Calu3 (cell line): ENCODE results near the gene CYBC1. TPM values are rescaled to one million over a fixed set of nuclear protein-coding genes. Genes with fewer than 3 reads are reported as not detected.

ENCODE experiments used
- BruUV-seq: library from RNA; stranded (reverse); fragments of 400-500 nt; replicated peaks from 2 replicates; lab custom pipeline; 2021; lab: Mats Ljungman, UMichigan
- CTCF ChIA-PET: fragments of 300-600 bp; sonication (Branson Sonifier 250); formaldehyde crosslinking; loops from one replicate; lab custom pipeline; 2022; ENCODE audit warnings: antibody characterized with exemption; lab: Charles Lee
- DNase-seq: peaks from one replicate; pipeline ENCODE4 v3.0.0; 2022
- H3K27ac Mint-ChIP-seq: one replicate; pipeline ENCODE4 v1.8.0; 2022; ENCODE audit warnings: mixed read lengths; ENCODE audit not compliant: unreplicated experiment
- H3K27me3 Mint-ChIP-seq: one replicate; pipeline ENCODE4 v1.8.0; 2022; ENCODE audit warnings: mixed read lengths; ENCODE audit not compliant: unreplicated experiment
- H3K36me3 Mint-ChIP-seq: one replicate; pipeline ENCODE4 v1.8.0; 2022; ENCODE audit warnings: mild to moderate bottlenecking, moderate library complexity, mixed read lengths; ENCODE audit not compliant: insufficient read depth, unreplicated experiment
- H3K4me1 Mint-ChIP-seq: one replicate; pipeline ENCODE4 v1.8.0; 2022; ENCODE audit warnings: mild to moderate bottlenecking, low read depth, mixed read lengths; ENCODE audit not compliant: unreplicated experiment
- H3K4me3 Mint-ChIP-seq: one replicate; pipeline ENCODE4 v1.8.0; 2022; ENCODE audit warnings: mild to moderate bottlenecking, low read depth, moderate library complexity, mixed read lengths; ENCODE audit not compliant: unreplicated experiment
- H3K9me3 Mint-ChIP-seq: one replicate; pipeline ENCODE4 v1.8.0; 2022; ENCODE audit warnings: low read depth, mixed read lengths; ENCODE audit not compliant: unreplicated experiment
- CTCF ChIP-seq: fragments of 200-600 bp; IDR thresholded peaks from one replicate; pipeline ENCODE4 v1.8.0; 2022; ENCODE audit warnings: antibody characterized with exemption; ENCODE audit not compliant: unreplicated experiment
- intact Hi-C: fragments of 100-400 bp; cut with micrococcal nuclease; formaldehyde crosslinking; loops from one replicate; pipeline ENCODE4 v1.10.0; 2022; ENCODE audit not compliant: unreplicated experiment
- total RNA-seq: library from RNA; stranded (reverse); gene quantifications from 2 replicates; pipeline ENCODE4 v1.2.3, GENCODE V29; 2022

Gene CYBC1
- total RNA-seq, 1 experiment from 2014 or later, result 80.3 TPM

- Mint-ChIP-seq H3K9me3 (no peaks in the 10 kb centered on the region), H3K4me1 (peaks cover 8% of the 10 kb centered on the region), H3K27me3 (no peaks in the 10 kb centered on the region), H3K27ac (no peak overlapping the region), H3K4me3 (no peak overlapping the region), H3K36me3 (peaks cover 12% of the 10 kb centered on the region)
- CTCF ChIA-PET, result no interaction called here
- no TSS peak for BruUV-seq
- intact Hi-C loops, result no loop called here
- TF ChIP-seq CTCF, result no peak
- DNase-seq, result no peak
Measured at GRCh38 chr17:82399041-82399441, 51.5 kb downstream of the CYBC1 start.

GRCh38 chr17:82397449-82398335 is 52.9 kb downstream of the CYBC1 start:
- H3K36me3 Mint-ChIP-seq, result peaks cover 1% of the 10 kb centered on the region
- BruUV-seq, result no TSS peak
- H3K9me3 Mint-ChIP-seq, result no peaks in the 10 kb centered on the region
- no peak overlapping the region for H3K4me3 Mint-ChIP-seq
- H3K27me3 Mint-ChIP-seq, result no peaks in the 10 kb centered on the region
- no peak overlapping the region for H3K27ac Mint-ChIP-seq
- TF ChIP-seq CTCF, result no peak
- DNase-seq, result no peak
- H3K4me1 Mint-ChIP-seq, result peaks cover 3% of the 10 kb centered on the region
- intact Hi-C loops, result no loop called here
- CTCF ChIA-PET, result interaction anchor here (0.6 kb wide), 1 partner anchor 124 kb away, joined by 5 read pairs; no protein-coding TSS in a partner anchor

- intact Hi-C loops, result no loop called here
- Mint-ChIP-seq H3K4me1 (no peaks in the 10 kb centered on the region), H3K9me3 (no peaks in the 10 kb centered on the region), H3K27me3 (no peaks in the 10 kb centered on the region), H3K4me3 (no peak overlapping the region), H3K27ac (no peak overlapping the region), H3K36me3 (peaks cover 4% of the 10 kb centered on the region)
- no peak for TF ChIP-seq CTCF
- CTCF ChIA-PET, result interaction anchor here (0.6 kb wide), 1 partner anchor 125 kb away, joined by 5 read pairs; no protein-coding TSS in a partner anchor
- DNase-seq, result no peak
- no TSS peak for BruUV-seq
Measured at GRCh38 chr17:82396601-82397435, 53.7 kb downstream of the CYBC1 start.

GRCh38 chr17:82394278-82394677 is 56.3 kb downstream of the CYBC1 start:
- Mint-ChIP-seq H3K27me3 (no peaks in the 10 kb centered on the region), H3K27ac (no peak overlapping the region), H3K4me1 (no peaks in the 10 kb centered on the region), H3K4me3 (no peak overlapping the region), H3K36me3 (peaks cover 4% of the 10 kb centered on the region), H3K9me3 (no peaks in the 10 kb centered on the region)
- DNase-seq, result no peak
- no peak for TF ChIP-seq CTCF
- intact Hi-C loops, result no loop called here
- no TSS peak for BruUV-seq
- CTCF ChIA-PET, result interaction anchor here (1.2 kb wide), 1 partner anchor 10 kb away, joined by 3 read pairs; no protein-coding TSS in a partner anchor
